AG10803 (cell line): Measurements from ENCODE around the gene CIITA.

ENCODE experiments used
- DNase-seq: peaks from one replicate; pipeline ENCODE4 v3.0.0; 2010; ENCODE audit warnings: low read depth
- H3K4me3 ChIP-seq: 2 replicates; pipeline ENCODE4 v1.5.1; 2011; ENCODE audit warnings: mild to moderate bottlenecking, low read length, control low read depth
- TF ChIP-seq, protein P1 (sequence below): conservative IDR thresholded peaks from 2 replicates; pipeline ENCODE4 v1.5.1; 2011; ENCODE audit warnings: mild to moderate bottlenecking, low read length, control low read depth, inconsistent platforms

CIITA gene

DNA sequence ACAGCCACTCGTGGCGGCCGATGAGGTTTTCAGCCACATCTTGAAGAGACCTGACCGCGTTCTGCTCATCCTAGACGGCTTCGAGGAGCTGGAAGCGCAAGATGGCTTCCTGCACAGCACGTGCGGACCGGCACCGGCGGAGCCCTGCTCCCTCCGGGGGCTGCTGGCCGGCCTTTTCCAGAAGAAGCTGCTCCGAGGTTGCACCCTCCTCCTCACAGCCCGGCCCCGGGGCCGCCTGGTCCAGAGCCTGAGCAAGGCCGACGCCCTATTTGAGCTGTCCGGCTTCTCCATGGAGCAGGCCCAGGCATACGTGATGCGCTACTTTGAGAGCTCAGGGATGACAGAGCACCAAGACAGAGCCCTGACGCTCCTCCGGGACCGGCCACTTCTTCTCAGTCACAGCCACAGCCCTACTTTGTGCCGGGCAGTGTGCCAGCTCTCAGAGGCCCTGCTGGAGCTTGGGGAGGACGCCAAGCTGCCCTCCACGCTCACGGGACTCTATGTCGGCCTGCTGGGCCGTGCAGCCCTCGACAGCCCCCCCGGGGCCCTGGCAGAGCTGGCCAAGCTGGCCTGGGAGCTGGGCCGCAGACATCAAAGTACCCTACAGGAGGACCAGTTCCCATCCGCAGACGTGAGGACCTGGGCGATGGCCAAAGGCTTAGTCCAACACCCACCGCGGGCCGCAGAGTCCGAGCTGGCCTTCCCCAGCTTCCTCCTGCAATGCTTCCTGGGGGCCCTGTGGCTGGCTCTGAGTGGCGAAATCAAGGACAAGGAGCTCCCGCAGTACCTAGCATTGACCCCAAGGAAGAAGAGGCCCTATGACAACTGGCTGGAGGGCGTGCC is 30.1 kb downstream of the CIITA start:
- TF ChIP-seq, protein P1, sequence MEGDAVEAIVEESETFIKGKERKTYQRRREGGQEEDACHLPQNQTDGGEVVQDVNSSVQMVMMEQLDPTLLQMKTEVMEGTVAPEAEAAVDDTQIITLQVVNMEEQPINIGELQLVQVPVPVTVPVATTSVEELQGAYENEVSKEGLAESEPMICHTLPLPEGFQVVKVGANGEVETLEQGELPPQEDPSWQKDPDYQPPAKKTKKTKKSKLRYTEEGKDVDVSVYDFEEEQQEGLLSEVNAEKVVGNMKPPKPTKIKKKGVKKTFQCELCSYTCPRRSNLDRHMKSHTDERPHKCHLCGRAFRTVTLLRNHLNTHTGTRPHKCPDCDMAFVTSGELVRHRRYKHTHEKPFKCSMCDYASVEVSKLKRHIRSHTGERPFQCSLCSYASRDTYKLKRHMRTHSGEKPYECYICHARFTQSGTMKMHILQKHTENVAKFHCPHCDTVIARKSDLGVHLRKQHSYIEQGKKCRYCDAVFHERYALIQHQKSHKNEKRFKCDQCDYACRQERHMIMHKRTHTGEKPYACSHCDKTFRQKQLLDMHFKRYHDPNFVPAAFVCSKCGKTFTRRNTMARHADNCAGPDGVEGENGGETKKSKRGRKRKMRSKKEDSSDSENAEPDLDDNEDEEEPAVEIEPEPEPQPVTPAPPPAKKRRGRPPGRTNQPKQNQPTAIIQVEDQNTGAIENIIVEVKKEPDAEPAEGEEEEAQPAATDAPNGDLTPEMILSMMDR: no peak
- H3K4me3 ChIP-seq: no peak overlapping the region
- no peak for DNase-seq

DNA sequence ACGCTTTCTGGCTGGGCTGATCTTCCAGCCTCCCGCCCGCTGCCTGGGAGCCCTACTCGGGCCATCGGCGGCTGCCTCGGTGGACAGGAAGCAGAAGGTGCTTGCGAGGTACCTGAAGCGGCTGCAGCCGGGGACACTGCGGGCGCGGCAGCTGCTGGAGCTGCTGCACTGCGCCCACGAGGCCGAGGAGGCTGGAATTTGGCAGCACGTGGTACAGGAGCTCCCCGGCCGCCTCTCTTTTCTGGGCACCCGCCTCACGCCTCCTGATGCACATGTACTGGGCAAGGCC is 30.7 kb downstream of the CIITA start:
- no peak for DNase-seq
- TF ChIP-seq, protein P1: no peak
- no peak overlapping the region for H3K4me3 ChIP-seq

DNA sequence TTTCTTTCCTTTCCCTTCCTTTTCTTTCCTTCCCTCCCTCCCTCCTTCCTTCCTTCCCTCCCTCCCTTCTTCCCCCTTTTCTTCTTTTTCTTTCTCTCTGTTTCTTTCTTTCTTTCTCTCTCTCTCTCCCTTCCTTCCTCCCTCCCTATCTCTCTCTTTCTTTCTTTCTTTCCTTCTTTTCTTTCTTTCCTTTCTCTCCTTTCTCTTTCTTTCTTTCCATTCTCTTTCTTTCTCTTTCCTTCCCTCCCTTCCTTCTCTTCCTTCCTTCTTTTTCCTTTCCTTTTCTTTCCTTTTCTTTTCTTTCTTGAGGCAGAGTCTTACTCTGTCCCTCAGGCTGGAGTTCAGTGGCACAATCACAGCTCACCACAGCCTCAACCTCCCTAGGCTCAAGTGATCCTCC is 34.3 kb downstream of the CIITA start:
- DNase-seq: no peak
- TF ChIP-seq, protein P1: no peak
- H3K4me3 ChIP-seq: no peak overlapping the region

DNA sequence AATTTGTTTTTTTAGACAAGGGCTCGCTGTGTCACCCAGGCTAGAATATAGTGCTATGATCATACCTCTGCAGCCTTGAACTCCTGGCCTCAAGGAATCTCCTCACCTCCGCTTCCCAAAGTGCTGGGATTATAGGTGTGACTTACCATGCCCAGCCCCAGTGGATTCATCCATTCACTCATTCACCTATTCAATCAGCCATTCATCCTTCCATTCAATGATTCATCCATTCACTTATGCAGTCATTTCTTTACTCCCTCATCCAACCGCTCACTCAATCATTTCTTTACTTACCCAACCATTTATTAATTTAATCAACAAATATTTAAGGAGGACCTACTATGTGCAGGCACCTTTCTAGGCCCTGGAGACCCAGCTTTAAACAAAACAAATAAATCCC is 39.5 kb downstream of the CIITA start:
- no peak overlapping the region for H3K4me3 ChIP-seq
- TF ChIP-seq, protein P1: no peak
- DNase-seq: no peak

DNA sequence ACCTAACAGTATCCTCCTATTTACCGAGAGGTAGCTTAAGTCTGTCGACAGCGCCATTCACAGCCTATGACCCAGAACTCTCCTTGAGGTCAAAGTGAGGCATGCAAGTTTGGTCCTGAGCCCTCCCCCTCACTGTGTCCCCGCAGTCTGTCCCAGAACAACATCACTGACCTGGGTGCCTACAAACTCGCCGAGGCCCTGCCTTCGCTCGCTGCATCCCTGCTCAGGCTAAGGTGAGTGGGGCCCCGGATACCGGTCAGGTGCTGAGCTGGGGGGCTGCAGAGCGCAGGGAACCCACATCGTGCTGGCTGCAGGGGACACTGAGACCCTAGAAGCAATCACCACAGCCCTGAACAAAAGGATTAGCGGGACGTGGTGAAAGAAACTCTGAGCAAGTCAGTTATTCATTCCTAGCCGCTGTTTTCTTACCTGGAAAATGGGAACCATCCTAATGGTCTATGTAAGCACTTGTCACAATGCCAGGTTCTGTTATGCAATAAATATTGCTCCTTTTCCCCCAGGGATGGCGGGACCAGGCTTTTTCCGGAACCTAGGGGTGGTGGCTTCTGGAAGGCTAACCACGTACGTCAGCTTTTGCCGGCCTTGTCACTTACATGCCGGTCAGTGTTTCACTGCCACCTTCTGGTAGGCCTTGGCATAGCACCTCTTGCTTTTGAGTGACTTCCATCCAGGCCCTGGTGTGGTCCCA is 41.4 kb downstream of the CIITA start:
- peak; percentile 92 for DNase-seq
- H3K4me3 ChIP-seq: peak overlapping the region; percentile 31
- TF ChIP-seq, protein P1: peak; percentile 100

DNA sequence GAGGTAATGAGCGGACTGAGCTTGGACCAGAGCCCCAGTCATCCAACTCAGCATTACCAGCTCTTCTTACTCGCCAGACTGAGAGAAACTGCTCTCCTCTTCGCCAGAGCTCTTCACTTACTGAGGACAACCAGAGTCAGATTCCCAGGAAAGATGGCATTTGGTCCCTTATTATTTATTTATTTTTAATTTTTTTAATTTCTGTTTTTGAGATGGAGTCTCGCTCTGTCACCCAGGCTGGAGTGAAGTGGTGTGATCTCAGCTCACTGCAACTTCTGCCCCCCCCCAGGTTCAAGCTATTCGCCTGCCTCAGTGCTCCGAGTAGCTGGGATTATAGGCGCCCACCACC is 42.0 kb downstream of the CIITA start:
- TF ChIP-seq, protein P1: no peak
- H3K4me3 ChIP-seq: no peak overlapping the region
- no peak for DNase-seq
